H1 (cell line): ENCODE data around the gene CHST11. TPM values are rescaled to one million over a fixed set of nuclear protein-coding genes. Genes with fewer than 3 reads are reported as not detected.

Experiments used
- CTCF ChIA-PET: fragments of 300-600 bp; sonication (Branson Sonifier 250); formaldehyde crosslinking; loops from one replicate; lab custom pipeline; 2021; ENCODE audit not compliant: partially characterized antibody; lab: Charles Lee
- POLR2A ChIA-PET: fragments of 300-600 bp; sonication (Branson Sonifier 250); formaldehyde crosslinking; loops from one replicate; lab custom pipeline; 2021; ENCODE audit warnings: inconsistent platforms; ENCODE audit not compliant: partially characterized antibody; lab: Charles Lee
- DNase-seq, 2 experiments: peaks; one replicate each; pipeline versions ENCODE4 v3.0.0 to v3.0.0-alpha.2; 2010 to 2022; ENCODE audit warnings: low spot score in 2 of 2, low read depth in 1 of 2, mixed read lengths in 1 of 2
- FAIRE-seq: peaks from 2 replicates; lab custom pipeline; 2011; peaks lifted over from hg19 to GRCh38; lab: Jason Lieb, UNC
- H2AFZ ChIP-seq: 2 replicates; pipeline ENCODE4 v1.8.1; 2012; ENCODE audit warnings: low read length, inconsistent platforms
- H2AK5ac ChIP-seq: 2 replicates; pipeline ENCODE4 v1.6.1; 2013; ENCODE audit warnings: low read depth, low read length
- H2BK120ac ChIP-seq: replicated peaks from 2 replicates; pipeline ENCODE3; 2013; ENCODE audit warnings: low read depth, low read length, inconsistent platforms
- H2BK12ac ChIP-seq: 2 replicates; pipeline ENCODE4 v1.6.1; 2013; ENCODE audit warnings: low read depth, low read length
- H2BK15ac ChIP-seq: 2 replicates; pipeline ENCODE4 v1.6.1; 2013; ENCODE audit warnings: low read length
- H2BK20ac ChIP-seq: 2 replicates; pipeline ENCODE4 v1.6.1; 2013; ENCODE audit warnings: low read length
- H2BK5ac ChIP-seq: 2 replicates; pipeline ENCODE4 v1.6.1; 2013; ENCODE audit warnings: low read depth, low read length
- H3K14ac ChIP-seq: 2 replicates; pipeline ENCODE4 v1.6.1; 2013; ENCODE audit warnings: inconsistent platforms; ENCODE audit not compliant: insufficient read length
- H3K18ac ChIP-seq: 2 replicates; pipeline ENCODE4 v1.6.1; 2013; ENCODE audit warnings: low read length; ENCODE audit errors: extremely low read depth
- H3K23ac ChIP-seq: 2 replicates; pipeline ENCODE4 v1.6.1; 2013; ENCODE audit warnings: inconsistent platforms; ENCODE audit not compliant: insufficient read length
- H3K23me2 ChIP-seq: 2 replicates; pipeline ENCODE4 v1.6.1; 2013; ENCODE audit warnings: low read depth, low read length
- H3K27ac ChIP-seq: 2 replicates; pipeline ENCODE4 v1.6.1; 2011; ENCODE audit warnings: low read depth, low read length, inconsistent platforms
- H3K27me3 ChIP-seq, 4 experiments: replicated peaks in 1 of 4; 1 replicate in 1 of 4; 2 replicates in 3 of 4; pipeline versions ENCODE4 v1.6.1 to v1.8.1; 2011 to 2013; ENCODE audit warnings: low read length in 3 of 4, mild to moderate bottlenecking in 3 of 4, inconsistent platforms in 2 of 4, mixed read lengths in 2 of 4, moderate library complexity in 1 of 4; ENCODE audit not compliant: control insufficient read depth in 3 of 4, insufficient read depth in 3 of 4; ENCODE audit errors: extremely low read depth in 1 of 4
- H3K36me3 ChIP-seq, 4 experiments: 2 replicates each; pipeline versions ENCODE4 v1.6.1 to v1.8.1; 2011 to 2013; ENCODE audit warnings: mild to moderate bottlenecking in 4 of 4, low read length in 3 of 4, moderate library complexity in 2 of 4, control low read depth in 1 of 4, inconsistent platforms in 1 of 4; ENCODE audit not compliant: insufficient read depth in 4 of 4, control insufficient read depth in 2 of 4
- H3K4ac ChIP-seq: replicated peaks from 2 replicates; pipeline ENCODE3; 2013; ENCODE audit warnings: low read length, low read depth, mixed read lengths, inconsistent platforms; ENCODE audit not compliant: insufficient read length
- H3K4me1 ChIP-seq, 4 experiments: replicated peaks in 1 of 4; 1 replicate in 1 of 4; 2 replicates in 3 of 4; pipeline versions ENCODE4 v1.6.1 to v1.8.1; 2011 to 2013; ENCODE audit warnings: low read length in 3 of 4, inconsistent platforms in 2 of 4, mixed read lengths in 1 of 4; ENCODE audit not compliant: insufficient read depth in 4 of 4, control insufficient read depth in 3 of 4
- H3K4me2 ChIP-seq, 2 experiments: 2 replicates each; pipeline versions ENCODE4 v1.6.1 to v1.8.1; 2011 to 2013; ENCODE audit warnings: low read depth in 2 of 2, low read length in 2 of 2, control low read depth in 1 of 2, inconsistent platforms in 1 of 2, mild to moderate bottlenecking in 1 of 2; ENCODE audit not compliant: insufficient read depth in 1 of 2
- H3K4me3 ChIP-seq, 4 experiments: fragments of 200-600, 300-600 bp in 1 of 4; sonication (generic), shearing (Covaris generic), sonication (Bioruptor Twin) in 1 of 4; 2 replicates each; pipeline versions ENCODE4 v1.5.1 to v1.8.1; 2011 to 2016; ENCODE audit warnings: low read length in 4 of 4, low read depth in 3 of 4, control low read depth in 2 of 4, inconsistent platforms in 2 of 4, mild to moderate bottlenecking in 2 of 4, mixed read lengths in 1 of 4, moderate library complexity in 1 of 4; ENCODE audit not compliant: insufficient read depth in 2 of 4; ENCODE audit errors: extremely low read depth in 1 of 4
- H3K56ac ChIP-seq: replicated peaks from 2 replicates; pipeline ENCODE3; 2013; ENCODE audit warnings: low read depth, mild to moderate bottlenecking, mixed read lengths, low read length, inconsistent platforms; ENCODE audit not compliant: insufficient read length
- H3K79me1 ChIP-seq: 2 replicates; pipeline ENCODE4 v1.6.1; 2013; ENCODE audit warnings: low read depth, low read length, control low read depth
- H3K79me2 ChIP-seq, 2 experiments: 2 replicates each; pipeline versions ENCODE4 v1.6.1 to v1.8.1; 2012 to 2013; ENCODE audit warnings: low read length in 2 of 2, mild to moderate bottlenecking in 2 of 2, inconsistent platforms in 1 of 2; ENCODE audit not compliant: insufficient read depth in 2 of 2, control insufficient read depth in 1 of 2
- H3K9ac ChIP-seq, 4 experiments: replicated peaks in 1 of 4; 1 replicate in 1 of 4; 2 replicates in 3 of 4; pipeline versions ENCODE4 v1.6.1 to v1.8.1; 2011 to 2013; ENCODE audit warnings: low read depth in 3 of 4, low read length in 3 of 4, control low read depth in 2 of 4, mild to moderate bottlenecking in 2 of 4, moderate library complexity in 2 of 4, inconsistent platforms in 1 of 4; ENCODE audit errors: extremely low read depth in 1 of 4
- H3K9me3 ChIP-seq, 2 experiments: 2 replicates each; pipeline versions ENCODE4 v1.6.1 to v1.8.1; 2012 to 2013; ENCODE audit warnings: mild to moderate bottlenecking in 2 of 2, moderate library complexity in 2 of 2, control low read depth in 1 of 2, inconsistent platforms in 1 of 2, low read depth in 1 of 2, low read length in 1 of 2, mixed read lengths in 1 of 2; ENCODE audit not compliant: insufficient read depth in 2 of 2
- H4K20me1 ChIP-seq, 2 experiments: replicated peaks in 1 of 2; 2 replicates each; pipeline versions ENCODE3 to v1.8.1; 2011 to 2013; ENCODE audit warnings: inconsistent platforms in 2 of 2, low read length in 2 of 2, mild to moderate bottlenecking in 1 of 2; ENCODE audit not compliant: insufficient read depth in 2 of 2, control insufficient read depth in 1 of 2
- H4K5ac ChIP-seq: 2 replicates; pipeline ENCODE4 v1.6.1; 2013; ENCODE audit warnings: low read length, low read depth, mixed read lengths, inconsistent platforms; ENCODE audit not compliant: insufficient read length
- H4K8ac ChIP-seq: 2 replicates; pipeline ENCODE4 v1.8.0; 2013; ENCODE audit warnings: mild to moderate bottlenecking, moderate library complexity, low read length, inconsistent platforms; ENCODE audit not compliant: insufficient read depth; ENCODE audit errors: extremely low read depth
- H4K91ac ChIP-seq: replicated peaks from 2 replicates; pipeline ENCODE3; 2013; ENCODE audit warnings: low read length, mixed read lengths, inconsistent platforms; ENCODE audit not compliant: insufficient read length
- CHD2 ChIP-seq: IDR thresholded peaks from 2 replicates; pipeline ENCODE4 v1.6.1; 2012; ENCODE audit warnings: low read length, improper control_type of control experiment
- NRF1 ChIP-seq: IDR thresholded peaks from 2 replicates; pipeline ENCODE4 v1.6.1; 2011; ENCODE audit warnings: mild to moderate bottlenecking, low read depth, low read length, improper control_type of control experiment
- SIX5 ChIP-seq: IDR thresholded peaks from 2 replicates; pipeline ENCODE4 v1.6.1; 2011; ENCODE audit warnings: mild to moderate bottlenecking, low read depth, low read length
- TBP ChIP-seq: IDR thresholded peaks from 2 replicates; pipeline ENCODE4 v1.6.1; 2011; ENCODE audit warnings: low read depth, low read length, improper control_type of control experiment
- WGBS, 2 experiments: shearing (Covaris generic) in 1 of 2; methylation state at CpG; one replicate each; pipeline versions ENCODE4 v1.1.6 to v1.1.7; 2013 to 2015; ENCODE audit warnings: low lambda C conversion rate in 2 of 2, mixed read lengths in 2 of 2, inconsistent platforms in 1 of 2, low coverage in 1 of 2, missing lambda C conversion rate in 1 of 2; ENCODE audit not compliant: insufficient replicate concordance in 2 of 2, insufficient coverage in 1 of 2, insufficient read length in 1 of 2; ENCODE audit errors: extremely low coverage in 1 of 2, missing lambda C conversion rate in 1 of 2; 5-methylcytosine and 5-hydroxymethylcytosine counted together
- polyA plus RNA-seq, 7 experiments: library from polyadenylated mRNA; depleted of rRNA in 3 of 7; stranded (reverse) in 5 of 7; unstranded in 2 of 7; fragments of >200 nt in 5 of 7; fragments of 200-250 nt in 2 of 7; gene quantifications; 1 replicate in 5 of 7; 2 replicates in 1 of 7; 4 replicates in 1 of 7; pipeline versions ENCODE4 v1.2.1 to v1.2.3, GENCODE V29; 2011 to 2013; ENCODE audit warnings: missing spikeins in 2 of 7, mixed read lengths in 2 of 7
- total RNA-seq: library from RNA; stranded (reverse); fragmentation: NEBNext Ultra II Directional; extraction: Animal tissue kit (Norgen Biotek cat#: 25700); gene quantifications from 2 replicates; pipeline ENCODE4 v1.2.1, GENCODE V29; 2021
- TF ChIP-seq, protein P1 (sequence below): IDR thresholded peaks from 2 replicates; pipeline ENCODE4 v1.6.1; 2012; ENCODE audit warnings: inconsistent platforms

The CHST11 gene
- total and polyA plus RNA-seq, 2 of the 8 experiments (the other 6 are each of a cell fraction or from before 2014, with no cell fraction given), result 14.4 to 20.8 TPM

- H3K27ac ChIP-seq, result no peak overlapping the region
- TF ChIP-seq TBP (no peak), NRF1 (no peak), CHD2 (no peak), SIX5 (no peak)
- TF ChIP-seq, protein P1, sequence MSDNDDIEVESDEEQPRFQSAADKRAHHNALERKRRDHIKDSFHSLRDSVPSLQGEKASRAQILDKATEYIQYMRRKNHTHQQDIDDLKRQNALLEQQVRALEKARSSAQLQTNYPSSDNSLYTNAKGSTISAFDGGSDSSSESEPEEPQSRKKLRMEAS, result no peak
- CTCF ChIA-PET, result interaction anchor here (1.5 kb wide), 1 partner anchor 60 kb away, joined by 3 read pairs; no protein-coding TSS in a partner anchor
- no peak overlapping the region for H2BK120ac ChIP-seq
- H2AFZ ChIP-seq, result no peak overlapping the region
- POLR2A ChIA-PET, result no interaction called here
- no peak overlapping the region for H3K4me2 ChIP-seq
- H3K79me2 ChIP-seq, result peaks cover 0 to 10% of the 10 kb centered on the region in 2 experiments; a peak in 1 of 4 replicates
- WGBS, 2 experiments, result 90% methylated on average over 1 of the region's 1 CpG; no CpG with 5 or more reads in 1 of the 2 experiments
- no peaks in the 10 kb centered on the region for H3K9me3 ChIP-seq
- H4K5ac ChIP-seq, result no peak overlapping the region
- H3K4me3 ChIP-seq, result no peak overlapping the region
- no peak overlapping the region for H4K91ac ChIP-seq
- H3K23me2 ChIP-seq, result no peaks in the 10 kb centered on the region; the same call in 1 of the 2 replicates
- no peak overlapping the region for H2BK12ac ChIP-seq
- no peaks in the 10 kb centered on the region for H3K36me3 ChIP-seq
- H3K27me3 ChIP-seq, result no peaks in the 10 kb centered on the region
- FAIRE-seq (no peak), DNase-seq (no peak)
- H3K4me1 ChIP-seq, result peaks cover 0 to 4% (median 0%) of the 10 kb centered on the region in 4 experiments; a peak in 3 of 7 replicates
- H2BK5ac ChIP-seq, result no peak overlapping the region
- no peak overlapping the region for H2AK5ac ChIP-seq
- H3K23ac ChIP-seq, result no peak overlapping the region
- H3K79me1 ChIP-seq, result peaks cover 5% of the 10 kb centered on the region
- H3K18ac ChIP-seq, result no peak overlapping the region
- no peak overlapping the region for H3K56ac ChIP-seq
- no peak overlapping the region for H2BK20ac ChIP-seq
- no peak overlapping the region for H3K4ac ChIP-seq
- H4K8ac ChIP-seq, result no peak overlapping the region
- H2BK15ac ChIP-seq, result no peak overlapping the region
- no peak overlapping the region for H3K9ac ChIP-seq
- no peak overlapping the region for H3K14ac ChIP-seq
- H4K20me1 ChIP-seq, result peaks cover 3 to 8% of the 10 kb centered on the region in 2 experiments
Observed at GRCh38 chr12:104469523-104469922, 12.8 kb downstream of the CHST11 start.
